NT2/D1 (cell line): ENCODE results near the gene SGCE.

Experiments used
- DNase-seq: peaks from one replicate; pipeline ENCODE4 v3.0.0-alpha.2; 2011; ENCODE audit warnings: low read depth, low spot score
- H3K27me3 ChIP-seq: 2 replicates; pipeline ENCODE4 v1.6.0; 2011; ENCODE audit warnings: mild to moderate bottlenecking; ENCODE audit not compliant: insufficient read length, insufficient read depth
- H3K36me3 ChIP-seq: 2 replicates; pipeline ENCODE4 v1.6.1; 2011; ENCODE audit warnings: mild to moderate bottlenecking, low read length, mixed read lengths; ENCODE audit not compliant: insufficient read depth, insufficient read length
- H3K4me1 ChIP-seq: 2 replicates; pipeline ENCODE4 v1.5.1; 2011; ENCODE audit not compliant: insufficient read depth, insufficient read length
- H3K4me3 ChIP-seq: 2 replicates; pipeline ENCODE4 v1.5.1; 2011; ENCODE audit warnings: low read depth; ENCODE audit not compliant: insufficient read length
- H3K9ac ChIP-seq: 2 replicates; pipeline ENCODE4 v1.6.0; 2011; ENCODE audit warnings: low read depth; ENCODE audit not compliant: insufficient read length
- H3K9me3 ChIP-seq: 2 replicates; pipeline ENCODE4 v1.5.1; 2011; ENCODE audit warnings: mild to moderate bottlenecking, low read length; ENCODE audit not compliant: insufficient read depth
- SUZ12 ChIP-seq: IDR thresholded peaks from 2 replicates; pipeline ENCODE4 v1.6.1; 2011; ENCODE audit not compliant: insufficient read length, insufficient read depth; ENCODE audit errors: extremely low read depth
- YY1 ChIP-seq: IDR thresholded peaks from 2 replicates; pipeline ENCODE4 v1.6.1; 2011; ENCODE audit not compliant: insufficient read length, insufficient read depth
- ZNF274 ChIP-seq: IDR thresholded peaks from 2 replicates; pipeline ENCODE4 v1.6.1; 2011; ENCODE audit warnings: mild to moderate bottlenecking, low read depth, low read length

The SGCE gene

GRCh38 chr7:94647295-94647694, 8.6 kb downstream of the SGCE start:
- no peak for DNase-seq
- no peak overlapping the region for H3K9ac ChIP-seq
- no peaks in the 10 kb centered on the region for H3K4me1 ChIP-seq
- no peak overlapping the region for H3K4me3 ChIP-seq
- no peaks in the 10 kb centered on the region for H3K36me3 ChIP-seq
- no peaks in the 10 kb centered on the region for H3K9me3 ChIP-seq
- no peak for TF ChIP-seq ZNF274
- TF ChIP-seq YY1 = no peak
- TF ChIP-seq SUZ12 = no peak
- no peaks in the 10 kb centered on the region for H3K27me3 ChIP-seq

DNA sequence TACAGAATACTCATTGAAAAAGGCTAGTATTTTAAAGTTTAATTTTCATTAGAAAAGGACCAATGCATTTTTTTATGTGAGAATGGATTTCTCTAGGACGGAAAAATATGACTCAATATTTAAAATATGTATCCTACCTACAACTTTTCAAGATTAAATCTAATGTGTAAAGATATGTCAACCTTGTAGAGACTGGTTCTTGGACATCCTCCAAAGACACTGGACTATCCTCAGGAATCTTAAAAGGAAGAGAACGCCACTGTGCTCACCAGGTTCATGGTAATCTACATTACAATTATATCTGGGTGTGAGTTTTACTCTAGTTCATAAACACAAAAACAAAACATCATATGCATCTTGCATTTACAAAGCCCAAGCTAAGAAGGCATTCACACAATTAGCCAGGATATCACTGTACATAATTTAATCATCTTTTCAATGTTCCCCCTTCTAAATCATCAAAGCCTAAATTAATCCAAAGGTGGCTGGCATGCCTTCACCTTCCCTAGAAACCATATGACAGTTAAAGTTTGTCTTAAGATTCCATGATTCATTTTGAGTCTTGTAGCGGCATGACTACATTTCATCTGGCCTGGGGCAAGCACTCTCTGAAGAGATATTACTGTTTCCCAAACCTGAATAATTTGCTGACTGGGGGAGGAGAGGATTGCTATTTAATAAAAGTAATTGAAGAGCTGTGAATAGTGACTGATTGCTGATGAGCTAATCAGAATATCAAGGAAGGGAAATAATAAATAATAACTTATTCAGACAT, 12.0 kb downstream of the SGCE start:
- no peaks in the 10 kb centered on the region for H3K9me3 ChIP-seq
- no peaks in the 10 kb centered on the region for H3K4me1 ChIP-seq
- H3K27me3 ChIP-seq = no peaks in the 10 kb centered on the region
- H3K36me3 ChIP-seq = no peaks in the 10 kb centered on the region
- H3K9ac ChIP-seq = no peak overlapping the region
- H3K4me3 ChIP-seq = no peak overlapping the region
- no peak for DNase-seq
- TF ChIP-seq SUZ12 = no peak
- TF ChIP-seq ZNF274 = no peak
- no peak for TF ChIP-seq YY1

DNA sequence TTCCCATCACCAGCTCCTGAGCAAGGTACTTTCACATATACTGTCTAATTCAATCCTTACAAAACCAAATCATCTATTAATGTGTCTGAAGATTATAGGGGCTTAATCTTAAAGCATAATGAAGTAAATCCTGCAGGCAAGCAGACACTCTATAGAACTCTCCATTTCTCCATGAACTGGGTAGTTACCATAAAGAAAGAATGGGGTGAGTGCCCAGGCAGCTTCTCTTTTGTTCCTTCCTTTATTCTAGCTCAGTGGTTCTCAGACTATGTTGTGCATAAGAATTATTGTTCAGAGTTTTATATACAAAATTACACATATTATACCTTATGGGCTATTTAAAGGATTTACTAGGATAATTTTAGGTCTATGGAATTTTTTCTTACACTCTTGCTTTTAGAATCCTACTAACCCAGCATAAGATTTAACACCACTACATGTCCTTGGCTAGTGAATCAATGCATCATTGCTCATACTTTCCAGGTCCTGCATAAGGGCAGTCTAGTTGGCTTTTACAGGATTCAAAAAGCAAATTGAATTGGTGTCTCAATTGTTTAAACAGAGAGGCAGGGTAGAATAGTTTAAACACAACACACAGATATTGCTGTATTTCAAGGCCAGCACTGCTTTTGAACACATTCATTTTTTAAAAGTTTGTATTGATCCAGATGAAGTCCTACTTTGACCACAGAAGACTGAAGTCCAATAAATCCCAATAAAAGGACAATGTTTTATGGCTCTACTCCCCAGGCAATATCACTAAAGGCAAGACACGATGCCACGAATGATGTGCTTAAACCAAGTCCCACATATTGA, 12.9 kb downstream of the SGCE start:
- no peaks in the 10 kb centered on the region for H3K36me3 ChIP-seq

GRCh38 chr7:94639384-94639783, 16.5 kb downstream of the SGCE start:
- H3K9ac ChIP-seq = no peak overlapping the region
- H3K36me3 ChIP-seq = no peaks in the 10 kb centered on the region
- no peaks in the 10 kb centered on the region for H3K4me1 ChIP-seq
- no peak overlapping the region for H3K4me3 ChIP-seq
- DNase-seq = no peak
- TF ChIP-seq YY1 (no peak), ZNF274 (no peak), SUZ12 (no peak)
- no peaks in the 10 kb centered on the region for H3K9me3 ChIP-seq
- no peaks in the 10 kb centered on the region for H3K27me3 ChIP-seq

More for the DNA sequence above, 12.9 kb downstream of the SGCE start:
- TF ChIP-seq YY1 = no peak
- TF ChIP-seq SUZ12 = no peak
- no peak for TF ChIP-seq ZNF274
- Histone ChIP-seq H3K27me3 (no peaks in the 10 kb centered on the region), H3K4me3 (no peak overlapping the region), H3K9me3 (no peaks in the 10 kb centered on the region), H3K9ac (no peak overlapping the region), H3K4me1 (no peaks in the 10 kb centered on the region)
- no peak for DNase-seq

DNA sequence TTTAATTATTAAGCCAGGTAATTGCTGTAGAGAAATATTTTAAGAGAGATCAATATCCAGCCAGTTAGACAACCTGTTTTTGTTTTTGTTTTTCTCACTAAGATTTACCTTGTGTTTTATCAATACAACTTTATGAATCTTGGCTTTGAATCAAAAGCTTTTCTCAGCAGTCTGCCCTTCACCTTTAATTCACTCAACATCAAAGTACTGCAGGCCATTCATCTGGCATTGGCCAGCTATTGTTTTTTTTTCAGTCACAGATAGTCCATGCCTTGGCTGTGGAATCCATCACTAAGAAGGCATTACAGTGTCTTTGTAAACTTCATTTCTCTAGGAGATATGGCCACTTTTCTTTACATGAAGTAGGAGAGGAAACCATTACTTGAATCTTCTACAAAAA, 20.2 kb downstream of the SGCE start:
- DNase-seq = no peak
- no peak overlapping the region for H3K9ac ChIP-seq
- no peaks in the 10 kb centered on the region for H3K4me1 ChIP-seq

DNA sequence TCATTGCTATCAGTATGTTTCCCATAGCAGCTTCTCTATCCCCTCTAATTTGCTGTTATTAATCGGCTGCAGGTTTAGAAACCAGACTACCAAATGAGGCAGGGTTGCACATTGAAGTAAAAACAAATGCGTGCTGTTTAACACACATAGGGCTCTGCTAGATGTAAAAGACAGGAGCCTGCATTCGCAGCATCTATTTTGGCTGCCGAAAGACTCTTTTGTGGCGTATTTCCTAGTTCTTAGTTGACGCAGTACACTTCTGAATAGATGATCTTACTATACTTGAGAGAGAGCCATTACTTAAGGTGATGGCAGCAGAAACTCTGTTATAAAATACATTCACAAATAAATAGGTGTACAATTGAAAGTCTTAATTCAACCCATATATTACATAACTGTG, 21.4 kb downstream of the SGCE start:
- H3K27me3 ChIP-seq = no peaks in the 10 kb centered on the region
- TF ChIP-seq YY1 (no peak), ZNF274 (no peak), SUZ12 (no peak)
- H3K9ac ChIP-seq = no peak overlapping the region
- no peaks in the 10 kb centered on the region for H3K9me3 ChIP-seq
- H3K36me3 ChIP-seq = no peaks in the 10 kb centered on the region
- H3K4me1 ChIP-seq = no peaks in the 10 kb centered on the region
- H3K4me3 ChIP-seq = no peak overlapping the region
- DNase-seq = no peak

More for the DNA sequence above, 20.2 kb downstream of the SGCE start:
- Histone ChIP-seq H3K4me3 (no peak overlapping the region), H3K27me3 (no peaks in the 10 kb centered on the region), H3K9me3 (no peaks in the 10 kb centered on the region), H3K36me3 (no peaks in the 10 kb centered on the region)
- no peak for TF ChIP-seq SUZ12
- TF ChIP-seq ZNF274 = no peak
- no peak for TF ChIP-seq YY1

DNA sequence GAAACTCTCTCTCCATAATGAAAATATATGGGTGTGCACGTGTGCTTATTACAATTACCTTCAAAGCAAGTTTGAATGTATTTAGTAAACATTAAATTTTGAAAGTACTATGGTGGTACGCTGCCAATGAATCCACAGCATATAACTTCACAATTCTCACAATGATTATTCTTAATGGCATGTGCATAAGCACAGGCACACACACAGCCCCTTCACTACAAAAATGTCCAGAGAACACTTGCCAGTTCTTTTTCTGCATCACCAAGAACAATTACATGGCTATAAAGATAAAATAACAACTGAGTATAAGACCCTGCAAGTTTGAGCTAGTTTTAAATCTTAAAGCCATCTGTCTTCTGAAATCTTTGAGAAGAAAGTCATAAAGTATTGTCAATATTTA, 22.2 kb downstream of the SGCE start:
- Histone ChIP-seq H3K36me3 (no peaks in the 10 kb centered on the region), H3K9me3 (no peaks in the 10 kb centered on the region), H3K27me3 (no peaks in the 10 kb centered on the region), H3K9ac (no peak overlapping the region), H3K4me3 (no peak overlapping the region), H3K4me1 (no peaks in the 10 kb centered on the region)
- no peak for DNase-seq
- TF ChIP-seq YY1 (no peak), SUZ12 (no peak), ZNF274 (no peak)

- Histone ChIP-seq H3K9me3 (no peaks in the 10 kb centered on the region), H3K4me3 (no peak overlapping the region), H3K36me3 (no peaks in the 10 kb centered on the region), H3K9ac (no peak overlapping the region), H3K27me3 (no peaks in the 10 kb centered on the region), H3K4me1 (no peaks in the 10 kb centered on the region)
- no peak for DNase-seq
- no peak for TF ChIP-seq SUZ12
- no peak for TF ChIP-seq ZNF274
- TF ChIP-seq YY1 = no peak
These were observed 23.0 kb downstream of the SGCE start for GRCh38 chr7:94633014-94633341.
